ENCODE data around the gene CCR6. TPM values are rescaled to one million over a fixed set of nuclear protein-coding genes. Genes with fewer than 3 reads are reported as not detected.
"Not testable (repeated sequence)": the region's sequence is repeated elsewhere in the genome, so short reads cannot be mapped to it uniquely, and the experiment has no call there.

The CCR6 gene
- total RNA-seq = 1 to 10 TPM; 8.7 to 9.1 TPM

GRCh38 chr6:167122827-167123657, at the start of gene CCR6:
TSS of gene CCR6 (plus strand) at chr6:167123096. CDS start at chr6:167136135, 13,039 bp downstream.
- Mint-ChIP-seq H3K27me3 (peaks cover under 1% of the 10 kb centered on the region), H3K9me3 (ENCODE audit: low read depth) (peaks cover 8% of the 10 kb centered on the region), H3K4me1 (peaks cover 76% of the 10 kb centered on the region), H3K4me3 (peak within 1 kb of the TSS; percentile 78), H3K27ac (peak within 1 kb of the TSS; percentile 96), H3K36me3 (peaks cover 30% of the 10 kb centered on the region)
- CTCF ChIA-PET = interaction anchor here (0.9 to 2.9 kb wide), 10 partner anchors 9 to 742 kb away, joined by 3 to 16 read pairs (median 4); no protein-coding TSS in a partner anchor
- DNase-seq = no peak
- ATAC-seq = peak; percentile 42

- H3K27me3 Mint-ChIP-seq = peaks cover 22% of the 10 kb centered on the region
- peaks cover 2% of the 10 kb centered on the region for H3K4me1 Mint-ChIP-seq
- CTCF ChIA-PET = no interaction called here
- no peak overlapping the region for H3K4me3 Mint-ChIP-seq
- peaks cover 9% of the 10 kb centered on the region for H3K9me3 Mint-ChIP-seq (ENCODE audit: low read depth)
- DNase-seq (no peak), ATAC-seq (no peak)
- peaks cover 11% of the 10 kb centered on the region for H3K36me3 Mint-ChIP-seq
- no peak overlapping the region for H3K27ac Mint-ChIP-seq
Measured at GRCh38 chr6:167073679-167074274, 49.1 kb upstream of the CCR6 start.

GRCh38 chr6:167077241-167077932, 45.5 kb upstream of the CCR6 start:
- H3K36me3 Mint-ChIP-seq = peaks cover 6% of the 10 kb centered on the region
- peaks cover 7% of the 10 kb centered on the region for H3K9me3 Mint-ChIP-seq (ENCODE audit: low read depth)
- no peak overlapping the region for H3K4me3 Mint-ChIP-seq
- CTCF ChIA-PET = interaction anchor here (1.4 kb wide), 1 partner anchor 24 kb away, joined by 3 read pairs; no protein-coding TSS in a partner anchor
- H3K27ac Mint-ChIP-seq = no peak overlapping the region
- ATAC-seq (no peak), DNase-seq (no peak)
- H3K4me1 Mint-ChIP-seq = peaks cover 16% of the 10 kb centered on the region
- H3K27me3 Mint-ChIP-seq = peaks cover 8% of the 10 kb centered on the region

- Mint-ChIP-seq H3K27ac (no peak overlapping the region), H3K9me3 (ENCODE audit: low read depth) (no peaks in the 10 kb centered on the region), H3K4me3 (no peak overlapping the region), H3K4me1 (peaks cover 16% of the 10 kb centered on the region), H3K36me3 (peaks cover 2% of the 10 kb centered on the region), H3K27me3 (peaks cover 10% of the 10 kb centered on the region)
- CTCF ChIA-PET = no interaction called here
- DNase-seq (no peak), ATAC-seq (no peak)
Measured at GRCh38 chr6:167078745-167079144, 44.2 kb upstream of the CCR6 start.

GRCh38 chr6:167079853-167080297, 43.0 kb upstream of the CCR6 start:
- CTCF ChIA-PET = no interaction called here
- H3K27me3 Mint-ChIP-seq = peaks cover 7% of the 10 kb centered on the region
- ATAC-seq (peak; percentile 94), DNase-seq (peak; percentile 71)
- H3K4me1 Mint-ChIP-seq = peaks cover 16% of the 10 kb centered on the region
- no peaks in the 10 kb centered on the region for H3K9me3 Mint-ChIP-seq (ENCODE audit: low read depth)
- no peaks in the 10 kb centered on the region for H3K36me3 Mint-ChIP-seq
- H3K4me3 Mint-ChIP-seq = no peak overlapping the region
- H3K27ac Mint-ChIP-seq = no peak overlapping the region

- Mint-ChIP-seq H3K36me3 (peaks cover 15% of the 10 kb centered on the region), H3K4me3 (no peak overlapping the region), H3K4me1 (peaks cover 28% of the 10 kb centered on the region), H3K9me3 (ENCODE audit: low read depth) (peaks cover 9% of the 10 kb centered on the region), H3K27me3 (peaks cover 5% of the 10 kb centered on the region), H3K27ac (no peak overlapping the region)
- CTCF ChIA-PET = interaction anchor here (1.1 to 1.8 kb wide), 2 partner anchors 10 to 54 kb away, joined by 3 to 4 read pairs; no protein-coding TSS in a partner anchor
- DNase-seq (no peak), ATAC-seq (no peak)
Measured at GRCh38 chr6:167087857-167088354, 35.0 kb upstream of the CCR6 start.

GRCh38 chr6:167088741-167089140, 34.2 kb upstream of the CCR6 start:
- CTCF ChIA-PET = interaction anchor here (1.1 to 1.8 kb wide), 2 partner anchors 9 to 53 kb away, joined by 3 to 4 read pairs; no protein-coding TSS in a partner anchor
- H3K27ac Mint-ChIP-seq; H3K4me3 Mint-ChIP-seq; H3K27me3 Mint-ChIP-seq; ATAC-seq; DNase-seq; H3K9me3 Mint-ChIP-seq (ENCODE audit: low read depth): not testable (repeated sequence)
- peaks cover 15% of the 10 kb centered on the region for H3K36me3 Mint-ChIP-seq
- H3K4me1 Mint-ChIP-seq = peaks cover 37% of the 10 kb centered on the region

- Mint-ChIP-seq H3K4me3 (no peak overlapping the region), H3K27ac (no peak overlapping the region)
Measured at GRCh38 chr6:167089243-167090142, 33.4 kb upstream of the CCR6 start.

GRCh38 chr6:167090171-167090570, 32.7 kb upstream of the CCR6 start:
- ATAC-seq (no peak), DNase-seq (no peak)
- H3K9me3 Mint-ChIP-seq (ENCODE audit: low read depth) = peaks cover 9% of the 10 kb centered on the region
- CTCF ChIA-PET = interaction anchor here (2.7 kb wide), 1 partner anchor 49 kb away, joined by 8 read pairs; no protein-coding TSS in a partner anchor
- H3K4me3 Mint-ChIP-seq = no peak overlapping the region
- H3K27me3 Mint-ChIP-seq = no peaks in the 10 kb centered on the region
- H3K36me3 Mint-ChIP-seq = peaks cover 15% of the 10 kb centered on the region
- H3K4me1 Mint-ChIP-seq = peaks cover 51% of the 10 kb centered on the region
- no peak overlapping the region for H3K27ac Mint-ChIP-seq

More at GRCh38 chr6:167089243-167090142, 33.4 kb upstream of the CCR6 start:
- H3K4me1 Mint-ChIP-seq = peaks cover 44% of the 10 kb centered on the region
- H3K27me3 Mint-ChIP-seq = no peaks in the 10 kb centered on the region
- peaks cover 9% of the 10 kb centered on the region for H3K9me3 Mint-ChIP-seq (ENCODE audit: low read depth)
- ATAC-seq (no peak), DNase-seq (no peak)
- CTCF ChIA-PET = interaction anchor here (1.8 to 2.7 kb wide), 2 partner anchors 50 to 53 kb away, joined by 4 to 8 read pairs; no protein-coding TSS in a partner anchor
- peaks cover 15% of the 10 kb centered on the region for H3K36me3 Mint-ChIP-seq

- peak overlapping the region; percentile 61 for H3K27ac Mint-ChIP-seq
- H3K36me3 Mint-ChIP-seq = peaks cover 15% of the 10 kb centered on the region
- CTCF ChIA-PET = interaction anchor here (2.7 kb wide), 1 partner anchor 48 kb away, joined by 8 read pairs; no protein-coding TSS in a partner anchor
- no peaks in the 10 kb centered on the region for H3K27me3 Mint-ChIP-seq
- H3K9me3 Mint-ChIP-seq (ENCODE audit: low read depth) = peaks cover 6% of the 10 kb centered on the region
- peaks cover 57% of the 10 kb centered on the region for H3K4me1 Mint-ChIP-seq
- ATAC-seq = no peak
- no peak for DNase-seq
- H3K4me3 Mint-ChIP-seq = no peak overlapping the region
Measured at GRCh38 chr6:167091026-167091804, 31.7 kb upstream of the CCR6 start.

- peaks cover 57% of the 10 kb centered on the region for H3K4me1 Mint-ChIP-seq
- ATAC-seq = no peak
- no peak for DNase-seq
- H3K27me3 Mint-ChIP-seq = no peaks in the 10 kb centered on the region
- peaks cover 6% of the 10 kb centered on the region for H3K9me3 Mint-ChIP-seq (ENCODE audit: low read depth)
- CTCF ChIA-PET = interaction anchor here (2.7 kb wide), 1 partner anchor 48 kb away, joined by 8 read pairs; no protein-coding TSS in a partner anchor
- H3K4me3 Mint-ChIP-seq = peak overlapping the region; percentile 67
- H3K27ac Mint-ChIP-seq = peak overlapping the region; percentile 61
- peaks cover 15% of the 10 kb centered on the region for H3K36me3 Mint-ChIP-seq
Measured at GRCh38 chr6:167091805-167092107, 31.1 kb upstream of the CCR6 start.

Measured in activated CD8-positive, alpha-beta memory T cell treated with anti-CD3 and anti-CD28 coated beads, Interleukin-2, amount 10 ng/mL, durations not matched to agents 7 days and 5 days (primary cell).